Measurements from ENCODE around the gene SMPDL3B. TPM values are rescaled to one million over a fixed set of nuclear protein-coding genes. Genes with fewer than 3 reads are reported as not detected.

The SMPDL3B gene
- polyA plus RNA-seq, 3 donors = 0.13 to 0.21 TPM; not detected in 1

GRCh38 chr1:27979859-27980201, 45.0 kb downstream of the SMPDL3B start:
- Histone ChIP-seq H3K9me3 (replicated peaks in 1 of 2; ENCODE audit: control insufficient read depth in 1 of 2, insufficient read depth in 1 of 2, low read length in 2 of 2) (no peaks in the 10 kb centered on the region), H4K20me1 (ENCODE audit: insufficient read depth, low read length) (no peaks in the 10 kb centered on the region), H3K79me2 (ENCODE audit: insufficient read depth, low read length) (no peaks in the 10 kb centered on the region), H3K27ac (ENCODE audit: low read depth in 1 of 2, low read length in 2 of 2) (peak overlapping the region in 1 of 2 donors; percentile 72), H2AFZ (ENCODE audit: insufficient read depth, low read depth, low read length, poor library complexity, severe bottlenecking) (no peak overlapping the region), H3K4me3 (replicated peaks in 1 of 3; ENCODE audit: low read depth in 2 of 3, low read length in 3 of 3) (no peak overlapping the region), H3K4me2 (replicated peaks; ENCODE audit: extremely low read depth, low read length, poor library complexity, severe bottlenecking) (no peak overlapping the region), H3K4me1 (ENCODE audit: control insufficient read depth in 1 of 2, insufficient read depth in 2 of 2, low read length in 2 of 2) (peaks cover 11 to 13% of the 10 kb centered on the region in 2 donors), H3K36me3 (replicated peaks in 1 of 2; ENCODE audit: control insufficient read depth in 1 of 2, insufficient read depth in 2 of 2, low read length in 2 of 2) (peaks cover 9 to 50% of the 10 kb centered on the region in 2 donors), H3K27me3 (ENCODE audit: control insufficient read depth in 2 of 2, insufficient read depth in 2 of 2, low read length in 2 of 2) (no peaks in the 10 kb centered on the region), H3K9ac (ENCODE audit: insufficient read depth, low read length, poor library complexity, severe bottlenecking) (no peak overlapping the region)
- TF ChIP-seq CTCF (IDR thresholded peaks at IDR 0.05) = no peak
- Mint-ChIP-seq H3K27me3 (ENCODE audit: low read depth in 3 of 3) (no peaks in the 10 kb centered on the region), H3K36me3 (peaks cover 25 to 40% of the 10 kb centered on the region in 2 donors), H3K4me1 (no peaks in the 10 kb centered on the region), H3K9me3 (no peaks in the 10 kb centered on the region), H3K4me3 (no peak overlapping the region), H3K27ac (no peak overlapping the region)
- WGBS (ENCODE audit: insufficient coverage) = 0% methylated on average over 2 of the region's 2 CpGs
- no peak for DNase-seq
- intact Hi-C loops (cut with micrococcal nuclease) = loop anchor here (1.0 to 5.0 kb wide), 4 partner anchors 38 to 123 kb away; no protein-coding TSS in a partner anchor

- Histone ChIP-seq H3K9me3 (replicated peaks in 1 of 2; ENCODE audit: control insufficient read depth in 1 of 2, insufficient read depth in 1 of 2, low read length in 2 of 2) (no peaks in the 10 kb centered on the region), H3K27ac (ENCODE audit: low read depth in 1 of 2, low read length in 2 of 2) (peak overlapping the region in 1 of 2 donors; percentile 26), H3K4me3 (replicated peaks in 1 of 3; ENCODE audit: low read depth in 2 of 3, low read length in 3 of 3) (no peak overlapping the region), H3K4me2 (replicated peaks; ENCODE audit: extremely low read depth, low read length, poor library complexity, severe bottlenecking) (no peak overlapping the region), H3K36me3 (replicated peaks in 1 of 2; ENCODE audit: control insufficient read depth in 1 of 2, insufficient read depth in 2 of 2, low read length in 2 of 2) (peaks cover 7 to 50% of the 10 kb centered on the region in 2 donors), H2AFZ (ENCODE audit: insufficient read depth, low read depth, low read length, poor library complexity, severe bottlenecking) (no peak overlapping the region), H3K4me1 (ENCODE audit: control insufficient read depth in 1 of 2, insufficient read depth in 2 of 2, low read length in 2 of 2) (peaks cover 11 to 13% of the 10 kb centered on the region in 2 donors), H3K9ac (ENCODE audit: insufficient read depth, low read length, poor library complexity, severe bottlenecking) (no peak overlapping the region), H3K27me3 (ENCODE audit: control insufficient read depth in 2 of 2, insufficient read depth in 2 of 2, low read length in 2 of 2) (no peaks in the 10 kb centered on the region), H4K20me1 (ENCODE audit: insufficient read depth, low read length) (no peaks in the 10 kb centered on the region), H3K79me2 (ENCODE audit: insufficient read depth, low read length) (no peaks in the 10 kb centered on the region)
- TF ChIP-seq CTCF (IDR thresholded peaks at IDR 0.05) = no peak
- Mint-ChIP-seq H3K27me3 (ENCODE audit: low read depth in 3 of 3) (no peaks in the 10 kb centered on the region), H3K36me3 (peaks cover 27 to 43% of the 10 kb centered on the region in 2 donors), H3K4me3 (no peak overlapping the region), H3K4me1 (no peaks in the 10 kb centered on the region), H3K9me3 (no peaks in the 10 kb centered on the region), H3K27ac (peak overlapping the region in 3 of 7 donors; percentile 43 to 69 (median 56))
- no CpG with 5 or more reads among the region's 1 CpG for WGBS (ENCODE audit: insufficient coverage)
- no peak for DNase-seq
- intact Hi-C loops (cut with micrococcal nuclease) = loop anchor here in 1 of 2 donors (2.0 kb wide), 1 partner anchor 124 kb away; no protein-coding TSS in a partner anchor
Measured at GRCh38 chr1:27980216-27980845, 45.5 kb downstream of the SMPDL3B start.
